Spleen (tissue), 11 donors: ENCODE results near the gene KLHL2. TPM values are rescaled to one million over a fixed set of nuclear protein-coding genes. Genes with fewer than 3 reads are reported as not detected.
"Not testable (repeated sequence)": the region's sequence is repeated elsewhere in the genome, so short reads cannot be mapped to it uniquely, and the experiment has no call there.

Source experiments
- DNase-seq: peaks from one replicate; pipeline ENCODE4 v3.0.0-alpha.2; 2020
- H3K27ac ChIP-seq, 8 donors: fragments of 200-600 bp; sonication (generic) in 7 of 8; 1 replicate in 4 of 8; 2 replicates in 4 of 8; pipeline versions ENCODE4 v1.5.0 to v1.8.0; 2016 to 2021; ENCODE audit warnings: inconsistent platforms in 4 of 8, mild to moderate bottlenecking in 4 of 8, moderate library complexity in 1 of 8
- H3K27me3 ChIP-seq, 7 donors: fragments of 200-600 bp; sonication (generic) in 6 of 7; replicated peaks in 1 of 7; 1 replicate in 4 of 7; 2 replicates in 3 of 7; pipeline versions ENCODE4 v1.5.0 to v1.8.0; 2016 to 2021; ENCODE audit warnings: inconsistent platforms in 3 of 7, mild to moderate bottlenecking in 1 of 7
- H3K36me3 ChIP-seq, 6 donors: fragments of 200-600 bp; sonication (generic) in 5 of 6; 1 replicate in 4 of 6; 2 replicates in 2 of 6; pipeline versions ENCODE4 v1.5.0 to v1.8.0; 2016 to 2021; ENCODE audit warnings: inconsistent platforms in 2 of 6
- H3K4me1 ChIP-seq, 6 donors: fragments of 200-600 bp; sonication (generic) in 5 of 6; 1 replicate in 3 of 6; 2 replicates in 3 of 6; pipeline versions ENCODE4 v1.5.0 to v1.8.0; 2016 to 2021; ENCODE audit warnings: inconsistent platforms in 3 of 6
- H3K4me3 ChIP-seq, 8 donors: fragments of 200-600 bp; sonication (generic) in 7 of 8; 1 replicate in 4 of 8; 2 replicates in 4 of 8; pipeline versions ENCODE4 v1.5.0 to v1.8.0; 2016 to 2021; ENCODE audit warnings: inconsistent platforms in 4 of 8, mild to moderate bottlenecking in 4 of 8, moderate library complexity in 2 of 8
- H3K9me3 ChIP-seq, 8 donors: fragments of 200-600 bp; sonication (generic) in 7 of 8; 1 replicate in 4 of 8; 2 replicates in 4 of 8; pipeline versions ENCODE4 v1.5.0 to v1.8.0; 2016 to 2021; ENCODE audit warnings: inconsistent platforms in 4 of 8
- CTCF ChIP-seq, 11 experiments: fragments of 200-600 bp in 7 of 11; fragments of 450-650 bp in 4 of 11; sonication (generic) in 4 of 11; IDR thresholded peaks in 8 of 11; conservative IDR thresholded peaks in 3 of 11; 1 replicate in 7 of 11; 2 replicates in 4 of 11; pipeline versions ENCODE4 v1.4.0 to v1.8.0; 2016 to 2021; ENCODE audit warnings: antibody characterized with exemption in 11 of 11, inconsistent platforms in 4 of 11, mild to moderate bottlenecking in 1 of 11
- POLR2A ChIP-seq, 3 donors: fragments of 450-650 bp; IDR thresholded peaks; one replicate each; pipeline ENCODE4 v1.5.1; 2017; ENCODE audit warnings: antibody characterized with exemption in 3 of 3, mild to moderate bottlenecking in 1 of 3
- POLR2AphosphoS5 ChIP-seq, 3 donors: sonication (generic); formaldehyde crosslinking; IDR thresholded peaks; one replicate each; pipeline ENCODE4 v1.5.1; 2017; ENCODE audit warnings: antibody characterized with exemption in 3 of 3
- WGBS, 5 donors: extraction: QIAGEN DNeasy Blood & Tissue Kit in 3 of 5; methylation state at CpG; one replicate each; pipeline versions ENCODE4 v1.1.5 to v1.1.7; 2013 to 2018; 5-methylcytosine and 5-hydroxymethylcytosine counted together
- intact Hi-C: fragments of 100-400 bp; cut with DNase I; formaldehyde crosslinking; loops from one replicate; pipeline ENCODE4 v1.15.0; 2023; ENCODE audit warnings: low total_unique reads
- polyA plus RNA-seq, 3 donors: library from polyadenylated mRNA; stranded (reverse); fragments of 200-250 nt; gene quantifications; one replicate each; pipeline ENCODE4 v1.2.1, GENCODE V29; 2013
- total RNA-seq, 7 donors: library from RNA; depleted of rRNA in 3 of 7; stranded (reverse); fragments of >200 nt in 3 of 7; fragmentation: NEBNext Ultra II Directional in 4 of 7; extraction: Animal tissue kit (Norgen Biotek cat#: 25700) in 4 of 7; gene quantifications; one replicate each; pipeline versions ENCODE4 v1.1.0 to v1.2.1, GENCODE V29; 2016 to 2021
- donor health status: healthy with polysubstance abuse.
- donor health status: DM: no; HTN: no; CAD: no; lungs with moderate emphysema.
- donor health status: DM: no; HTN: no; CAD: no.
- donor health status: Bipolar disorder and iron deficiency.
- donor health status: healthy.
- donor health status: DM: no; HTN: no; CAD: no.
- donor health status: DM: yes; HTN: yes; CAD: no.

The KLHL2 gene
- total and polyA plus RNA-seq, 10 donors: 10.8 to 102 (median 48.5) TPM

GRCh38 chr4:165167650-165168049 is 39.7 kb upstream of the KLHL2 start:
- H3K27me3 ChIP-seq: no peaks in the 10 kb centered on the region
- no peak overlapping the region for H3K27ac ChIP-seq
- TF ChIP-seq POLR2A (IDR thresholded peaks at IDR 0.05): no peak
- no peak for TF ChIP-seq CTCF (IDR thresholded peaks at IDR 0.05 in 8 of 11, conservative IDR thresholded peaks at IDR 0.05 in 3 of 11)
- TF ChIP-seq POLR2AphosphoS5 (IDR thresholded peaks at IDR 0.05): no peak
- H3K9me3 ChIP-seq: peaks cover 0 to 15% (median 8%) of the 10 kb centered on the region in 8 donors
- H3K36me3 ChIP-seq: no peaks in the 10 kb centered on the region
- H3K4me1 ChIP-seq: no peaks in the 10 kb centered on the region
- DNase-seq: no peak
- intact Hi-C loops: no loop called here
- 72 to 87% (median 83%) methylated on average over 6 of the region's 6 CpGs for WGBS, 5 donors
- no peak overlapping the region for H3K4me3 ChIP-seq

GRCh38 chr4:165170819-165171218 is 36.5 kb upstream of the KLHL2 start:
- H3K27me3 ChIP-seq: no peaks in the 10 kb centered on the region
- 59 to 86% (median 72%) methylated on average over 2 of the region's 2 CpGs for WGBS, 5 donors
- no peak overlapping the region for H3K4me3 ChIP-seq
- intact Hi-C loops: no loop called here
- peaks cover 0 to 21% (median 11%) of the 10 kb centered on the region in 8 donors for H3K9me3 ChIP-seq
- no peak for DNase-seq
- H3K4me1 ChIP-seq: no peaks in the 10 kb centered on the region
- no peaks in the 10 kb centered on the region for H3K36me3 ChIP-seq
- H3K27ac ChIP-seq: no peak overlapping the region
- TF ChIP-seq POLR2A (IDR thresholded peaks at IDR 0.05): no peak
- no peak for TF ChIP-seq CTCF (IDR thresholded peaks at IDR 0.05 in 8 of 11, conservative IDR thresholded peaks at IDR 0.05 in 3 of 11)
- no peak for TF ChIP-seq POLR2AphosphoS5 (IDR thresholded peaks at IDR 0.05)

- H3K27ac ChIP-seq, DNase-seq, H3K36me3 ChIP-seq, H3K4me3 ChIP-seq, H3K9me3 ChIP-seq, H3K27me3 ChIP-seq, H3K4me1 ChIP-seq, intact Hi-C loops: not testable (repeated sequence)
- WGBS, 5 donors: 87 to 98% (median 92%) methylated on average over 3 of the region's 3 CpGs
Measured at GRCh38 chr4:165175470-165175869, 31.9 kb upstream of the KLHL2 start.

- H3K4me1 ChIP-seq: no peaks in the 10 kb centered on the region
- no peak overlapping the region for H3K27ac ChIP-seq
- no peaks in the 10 kb centered on the region for H3K36me3 ChIP-seq
- no peak overlapping the region for H3K4me3 ChIP-seq
- no peak for DNase-seq
- TF ChIP-seq POLR2A (IDR thresholded peaks at IDR 0.05) (no peak), CTCF (IDR thresholded peaks at IDR 0.05 in 8 of 11, conservative IDR thresholded peaks at IDR 0.05 in 3 of 11) (no peak), POLR2AphosphoS5 (IDR thresholded peaks at IDR 0.05) (no peak)
- intact Hi-C loops: no loop called here
- no peaks in the 10 kb centered on the region for H3K27me3 ChIP-seq
- WGBS, 5 donors: 60 to 81% (median 76%) methylated on average over 7 of the region's 7 CpGs
- peaks cover 0 to 8% (median 0%) of the 10 kb centered on the region in 8 donors for H3K9me3 ChIP-seq
Measured at GRCh38 chr4:165175879-165176278, 31.5 kb upstream of the KLHL2 start.
